HG03060 (cell line): ENCODE data around the gene OR2T33.
"Not testable (repeated sequence)": the region's sequence is repeated elsewhere in the genome, so short reads cannot be mapped to it uniquely, and the experiment has no call there.

Experiments used
- ATAC-seq: cut with Tn5 transposase; IDR thresholded peaks from one replicate; pipeline ENCODE4 v1.9.1; 2021; ENCODE audit warnings: low read depth, moderate number of reproducible peaks; ENCODE audit not compliant: unreplicated experiment

Gene OR2T33, protein sequence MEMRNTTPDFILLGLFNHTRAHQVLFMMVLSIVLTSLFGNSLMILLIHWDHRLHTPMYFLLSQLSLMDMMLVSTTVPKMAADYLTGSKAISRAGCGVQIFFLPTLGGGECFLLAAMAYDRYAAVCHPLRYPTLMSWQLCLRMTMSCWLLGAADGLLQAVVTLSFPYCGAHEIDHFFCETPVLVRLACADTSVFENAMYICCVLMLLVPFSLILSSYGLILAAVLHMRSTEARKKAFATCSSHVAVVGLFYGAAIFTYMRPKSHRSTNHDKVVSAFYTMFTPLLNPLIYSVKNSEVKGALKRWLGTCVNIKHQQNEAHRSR

DNA sequence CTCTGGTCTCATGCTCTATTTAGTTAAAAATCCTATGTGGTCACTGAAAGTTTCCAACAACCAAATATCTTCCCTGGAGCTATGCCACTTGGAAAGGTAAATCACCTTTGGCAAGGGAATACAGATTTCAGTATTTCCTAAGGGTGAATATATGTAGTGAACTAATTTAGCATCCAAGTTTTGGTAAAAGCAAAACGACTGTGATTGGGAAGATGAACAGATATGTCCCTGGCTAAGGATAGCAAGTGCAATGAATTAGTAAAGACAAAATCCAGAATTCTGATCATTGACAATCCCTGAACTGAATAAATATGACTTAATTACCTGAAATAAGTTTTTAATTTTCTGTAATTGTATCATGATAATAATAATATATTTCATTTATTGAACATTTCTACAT lies at the start of gene OR2T33:
Gene OR2T33 (minus strand): TSS at position 101 of the 400 bp plus-strand sequence. CDS start 4,162 bp downstream, outside the sequence.
- ATAC-seq = no peak

DNA sequence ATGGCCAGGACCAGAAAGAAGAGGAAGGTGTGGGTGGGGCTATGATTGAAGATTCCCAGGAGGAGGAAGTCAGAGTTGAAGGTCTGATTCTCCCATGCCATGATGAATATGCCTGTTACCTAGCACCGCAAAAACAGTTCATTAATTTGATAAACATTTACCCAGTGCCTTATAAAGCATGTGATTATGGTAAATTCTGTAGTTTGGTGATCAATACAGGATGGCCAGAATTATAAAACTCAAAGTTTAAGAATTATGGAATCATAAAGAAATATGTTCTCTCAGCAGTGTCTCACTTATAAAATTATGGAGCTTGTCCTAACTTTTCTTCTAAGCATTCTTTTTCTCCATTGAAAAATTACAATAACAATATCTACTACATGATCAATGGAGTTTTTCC lies 46.7 kb upstream of the OR2T33 start, which contains the start of gene OR2M7:
Gene OR2M7 (minus strand): TSS at position 101 of the 400 bp plus-strand sequence. CDS start 0 bp downstream, at position 101.
- ATAC-seq = no peak

DNA sequence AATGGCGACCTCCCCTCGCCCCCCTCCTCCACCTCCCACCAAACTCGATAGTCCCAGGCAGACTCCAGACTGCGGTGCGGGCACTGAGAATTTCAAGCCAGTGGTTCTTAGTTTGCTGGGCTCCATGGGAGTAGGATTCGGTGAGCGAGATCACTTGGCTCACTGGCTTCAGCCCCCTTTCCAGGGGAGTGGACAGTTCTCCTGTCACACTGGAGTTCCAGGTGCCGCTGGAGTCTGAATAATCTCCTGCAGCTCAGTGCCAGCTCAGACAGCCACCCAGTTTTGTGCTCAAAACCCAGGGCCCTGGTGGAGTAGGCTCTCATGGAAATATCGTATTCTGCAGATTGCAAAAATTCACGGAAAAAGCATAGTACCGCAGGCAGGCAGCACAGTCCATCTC lies 39.0 kb upstream of the OR2T33 start:
- no peak for ATAC-seq

DNA sequence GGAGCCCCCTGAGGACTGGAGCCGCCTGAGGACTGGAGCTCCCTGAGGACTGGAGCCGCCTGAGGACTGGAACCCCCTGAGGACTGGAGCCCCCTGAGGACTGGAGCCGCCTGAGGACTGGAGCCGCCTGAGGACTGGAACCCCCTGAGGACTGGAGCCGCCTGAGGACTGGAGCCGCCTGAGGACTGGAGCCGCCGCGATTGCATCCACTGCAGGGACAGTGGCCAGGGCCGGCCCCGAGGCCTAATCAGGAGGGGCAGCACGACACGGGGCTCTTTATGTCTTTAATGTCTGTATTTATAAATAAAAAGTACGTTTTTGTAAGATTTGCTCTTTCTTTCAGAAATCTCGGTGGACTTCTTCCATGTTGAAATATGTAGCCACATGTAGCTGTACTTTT lies 29.0 kb upstream of the OR2T33 start:
- ATAC-seq = not testable (repeated sequence)

DNA sequence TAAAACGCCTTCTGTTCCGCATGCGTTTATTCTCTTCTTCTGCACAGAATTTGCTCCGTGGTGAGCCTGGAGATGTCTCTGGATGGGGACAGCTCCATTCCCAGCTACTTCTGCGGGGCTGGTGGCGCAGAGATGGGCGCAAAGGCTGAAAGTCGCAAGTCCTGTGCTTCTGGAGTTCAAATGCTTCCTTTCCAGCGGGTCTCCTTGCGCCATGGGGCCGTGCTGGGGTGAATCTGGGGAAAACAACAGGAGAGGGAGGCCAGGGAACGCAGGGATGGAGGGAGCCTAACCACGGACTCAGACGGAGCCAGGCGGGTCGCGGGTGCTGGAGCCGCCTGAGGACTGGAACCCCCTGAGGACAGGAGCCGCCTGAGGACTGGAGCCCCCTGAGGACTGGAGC lies 28.3 kb upstream of the OR2T33 start:
- no peak for ATAC-seq

DNA sequence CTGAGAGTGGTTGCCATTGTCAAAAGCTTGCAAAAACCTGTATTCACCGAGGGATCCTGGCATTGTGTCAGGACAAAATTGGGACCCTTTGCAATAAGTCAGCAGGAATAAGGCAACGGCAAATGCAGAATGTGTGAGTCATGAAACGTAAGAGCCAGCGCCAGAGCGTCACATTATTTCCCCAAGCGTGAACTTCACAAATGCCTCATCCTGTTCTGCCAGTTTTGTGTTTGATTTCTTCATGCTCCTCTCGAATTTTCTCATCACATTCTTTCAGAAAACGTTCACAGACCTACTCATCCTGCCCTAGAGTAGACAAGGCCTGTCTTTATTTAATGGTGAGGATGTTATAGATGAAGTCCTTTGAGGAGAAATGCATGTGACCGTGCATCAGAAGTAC lies 27.9 kb upstream of the OR2T33 start:
- ATAC-seq = not testable (repeated sequence)

DNA sequence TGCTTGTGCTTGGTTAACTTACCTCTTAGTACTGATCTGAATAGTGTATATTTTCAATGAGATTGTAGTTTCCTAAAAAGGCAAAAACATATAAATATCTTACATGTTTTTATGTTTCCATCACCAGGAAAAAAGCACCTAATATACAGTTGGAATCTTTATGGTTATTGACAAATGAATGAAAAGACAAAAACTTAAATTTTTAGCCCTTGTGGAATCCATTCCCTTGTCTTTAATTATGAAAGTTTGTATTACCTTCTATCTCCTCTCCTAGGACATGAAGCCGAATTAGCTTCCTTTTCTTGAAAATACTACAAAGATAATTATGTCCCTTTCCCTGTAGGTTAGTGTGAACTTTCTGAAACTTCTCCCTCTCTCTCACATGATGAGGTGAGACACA lies 25.5 kb upstream of the OR2T33 start, which contains the start of gene OR2T12:
Gene OR2T12 (minus strand): TSS at position 101 of the 400 bp plus-strand sequence. CDS start 7,846 bp downstream, outside the sequence.
- no peak for ATAC-seq

DNA sequence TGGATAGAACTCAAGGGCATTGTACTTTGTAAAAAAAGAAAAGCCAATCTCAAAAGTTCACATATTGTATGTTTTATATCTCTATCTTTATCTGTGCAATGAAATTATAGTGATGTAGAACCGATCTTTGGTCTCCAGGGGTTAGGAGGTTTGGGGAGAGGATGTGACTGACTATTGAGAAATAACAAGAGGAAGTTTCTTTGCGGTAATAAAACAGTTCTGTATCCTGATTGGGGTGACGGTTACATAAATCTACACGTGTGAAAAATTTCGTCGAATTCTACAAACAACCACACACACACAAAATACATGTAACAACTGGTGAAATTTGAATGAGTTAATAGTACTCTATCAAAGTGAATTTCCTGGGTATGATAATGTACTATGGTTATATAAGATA lies 10.6 kb upstream of the OR2T33 start:
- no peak for ATAC-seq

DNA sequence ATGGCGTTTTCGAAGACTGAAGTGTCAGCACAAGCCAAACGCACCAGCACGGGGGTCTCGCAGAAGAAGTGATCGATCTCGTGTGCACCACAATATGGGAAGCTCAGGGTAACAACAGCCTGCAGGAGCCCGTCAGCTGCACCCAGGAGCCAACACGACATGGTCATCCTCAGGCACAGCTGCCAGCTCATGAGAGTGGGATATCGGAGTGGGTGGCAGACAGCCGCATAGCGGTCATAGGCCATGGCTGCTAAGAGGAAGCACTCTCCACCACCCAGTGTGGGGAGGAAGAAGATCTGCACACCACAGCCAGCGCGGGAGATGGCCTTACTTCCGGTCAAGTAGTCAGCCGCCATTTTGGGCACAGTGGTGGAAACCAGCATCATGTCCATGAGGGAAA lies 4.6 kb downstream of the OR2T33 start:
- ATAC-seq = not testable (repeated sequence)

DNA sequence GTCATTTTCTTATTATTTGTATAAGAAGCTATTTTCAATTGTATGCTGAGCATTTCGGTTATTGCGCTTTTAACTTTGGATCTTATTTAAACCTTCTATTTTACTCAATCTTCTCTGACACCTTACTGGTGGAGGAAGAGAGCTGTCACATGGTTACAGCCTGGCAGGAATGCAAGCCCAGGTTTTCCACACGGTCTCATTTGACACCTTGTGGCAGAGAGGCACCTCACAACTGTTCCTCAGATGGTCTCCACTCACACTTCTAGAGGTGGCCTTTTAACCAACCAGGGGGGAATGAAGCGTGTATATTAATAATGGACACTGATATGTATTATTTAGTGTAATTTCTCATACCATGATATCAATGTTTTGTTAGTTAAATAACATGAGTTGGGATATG lies 9.6 kb downstream of the OR2T33 start:
- no peak for ATAC-seq

DNA sequence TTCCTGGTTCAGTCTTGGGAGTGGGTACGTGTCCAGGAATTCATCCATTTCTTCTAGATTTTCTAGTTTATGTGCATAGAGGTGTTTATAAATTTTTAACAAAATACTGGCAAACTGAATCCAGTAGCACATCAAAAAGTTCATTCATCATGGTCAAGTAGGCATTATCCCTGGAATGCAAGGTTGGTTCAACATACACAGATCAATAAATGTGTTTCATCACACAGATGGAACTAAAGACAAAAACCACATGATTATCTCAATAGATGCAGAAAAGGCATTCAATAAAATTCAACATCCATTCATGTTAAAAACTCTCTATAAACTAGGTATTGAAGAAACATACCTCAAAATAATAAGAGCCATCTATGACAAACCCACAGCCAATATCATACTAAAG lies 18.5 kb downstream of the OR2T33 start:
- ATAC-seq = not testable (repeated sequence)

DNA sequence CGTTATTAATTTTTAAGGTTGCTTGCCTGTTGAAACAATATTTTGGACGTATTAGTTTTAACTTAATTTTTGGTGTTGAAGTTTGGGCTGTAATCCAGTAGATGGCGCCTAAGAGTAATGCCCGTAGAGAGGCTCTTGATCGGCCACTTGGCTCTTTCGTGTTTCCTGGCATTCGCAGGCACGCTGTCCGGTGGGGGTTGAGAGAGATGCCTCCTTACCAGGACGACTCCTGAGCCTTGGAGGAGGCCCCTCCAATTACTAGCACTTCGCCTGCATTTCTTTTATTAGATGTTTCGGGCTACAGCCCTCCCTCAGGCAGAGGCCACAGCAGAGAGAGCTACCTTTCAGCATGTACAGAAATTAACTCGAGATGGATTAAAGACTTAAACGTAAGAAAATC lies 34.6 kb downstream of the OR2T33 start:
- ATAC-seq = peak; percentile 83

DNA sequence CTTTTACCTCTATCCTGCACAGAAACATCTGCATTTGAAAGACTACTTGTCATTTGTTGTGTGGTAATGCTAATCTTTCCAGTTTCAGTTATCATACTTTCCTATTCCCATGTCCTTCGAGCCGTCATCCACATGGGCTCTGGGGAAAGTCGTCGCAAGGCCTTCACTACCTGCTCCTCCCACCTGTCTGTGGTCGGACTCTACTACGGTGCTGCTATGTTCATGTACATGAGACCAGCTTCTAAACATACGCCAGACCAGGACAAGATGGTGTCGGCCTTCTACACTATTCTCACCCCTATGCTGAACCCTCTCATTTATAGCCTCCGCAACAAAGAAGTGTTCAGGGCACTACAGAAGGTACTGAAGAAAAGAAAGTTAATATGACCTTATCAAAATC lies 38.3 kb downstream of the OR2T33 start:
- no peak for ATAC-seq

DNA sequence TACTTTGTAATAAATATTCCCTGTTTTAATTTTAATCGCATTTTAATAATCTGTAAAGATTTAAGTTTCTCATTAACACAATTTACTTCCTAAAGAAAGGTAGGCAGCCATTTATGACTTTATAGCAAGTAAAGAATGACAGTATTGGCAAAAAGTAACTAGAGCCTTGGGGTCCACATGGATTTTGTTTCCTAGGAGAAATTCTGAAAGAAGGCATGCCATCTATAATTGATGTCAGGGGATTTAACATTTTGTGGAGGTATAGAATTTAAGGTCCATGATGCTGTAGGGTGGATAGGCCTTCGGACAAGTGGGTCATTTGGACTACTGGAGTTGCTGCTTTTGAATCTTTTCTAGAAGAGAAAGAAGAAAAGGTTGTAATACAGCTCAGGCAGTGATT lies 46.7 kb downstream of the OR2T33 start, which contains the start of gene OR2M4:
Gene OR2M4 (plus strand): TSS at position 301 of the 400 bp plus-strand sequence. CDS start 7,512 bp downstream, outside the sequence.
- ATAC-seq = no peak

DNA sequence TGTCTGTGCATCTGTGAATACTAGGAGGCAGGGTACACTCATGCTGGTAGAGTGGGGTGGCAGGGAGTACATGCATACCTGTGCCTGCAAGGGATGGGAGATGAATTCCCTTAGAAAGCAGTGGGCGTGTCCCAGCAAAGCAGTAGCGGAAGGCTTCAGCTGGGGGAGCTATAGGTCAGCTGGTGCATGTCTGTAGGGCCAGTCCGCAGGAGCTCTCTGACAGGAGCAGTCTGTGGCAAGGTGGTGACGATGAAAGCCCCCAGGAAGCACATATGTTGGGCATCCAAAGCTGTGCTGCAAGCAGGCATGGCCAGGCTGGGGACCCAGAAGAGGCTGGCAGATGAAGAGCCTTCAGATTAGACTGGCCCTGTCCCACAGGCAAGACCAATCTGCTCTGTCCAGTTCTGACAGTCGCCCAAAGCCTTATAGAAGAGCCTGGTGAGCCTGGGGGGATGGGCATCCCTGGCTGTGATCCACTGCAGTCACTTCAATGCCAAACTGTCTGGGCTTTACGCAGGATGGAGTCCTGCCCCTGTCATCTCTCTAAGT lies 48.3 kb downstream of the OR2T33 start:
- ATAC-seq = no peak

DNA sequence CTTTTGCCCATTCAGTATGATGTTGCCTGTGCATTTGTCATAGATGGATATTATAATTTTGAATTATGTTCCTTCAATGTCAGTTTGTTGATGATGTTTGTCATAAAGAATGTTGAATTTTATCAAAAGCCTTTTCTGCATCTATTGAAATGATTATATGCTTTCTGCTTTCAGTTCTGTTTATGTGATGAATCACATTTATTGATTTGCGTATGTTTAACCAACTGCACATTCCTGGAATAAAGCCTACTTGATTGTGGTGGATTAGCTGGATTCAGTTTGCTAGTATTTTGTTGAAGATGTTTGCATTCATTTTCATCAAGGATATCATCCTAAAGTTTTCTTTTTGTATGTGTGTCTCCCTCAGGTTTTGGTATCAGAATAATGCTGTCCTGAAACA lies 52.2 kb downstream of the OR2T33 start:
- ATAC-seq = no peak
